ENCODE measurements around the gene CAP1.

CAP1 gene

GRCh38 chr1:40056519-40057309 lies 16.2 kb downstream of the CAP1 start:
- TF ChIP-seq JUND (IDR thresholded peaks at IDR 0.05; ENCODE audit: low read depth), result no peak
- in situ Hi-C loops (cut with HindIII; ENCODE audit: low pct_unique_long_range_greater_than_20kb, low sequenced_read_pairs), result no loop called here

GRCh38 chr1:40057310-40058030 lies 16.9 kb downstream of the CAP1 start:
- in situ Hi-C loops (cut with HindIII; ENCODE audit: low pct_unique_long_range_greater_than_20kb, low sequenced_read_pairs), result no loop called here
- DNase-seq (ENCODE audit: low read depth in 1 of 2, low spot score in 1 of 2), result no peak
- TF ChIP-seq JUND (IDR thresholded peaks at IDR 0.05; ENCODE audit: low read depth), result no peak

More at GRCh38 chr1:40056519-40057309, 16.2 kb downstream of the CAP1 start:
- no peak for DNase-seq (ENCODE audit: low read depth in 1 of 2, low spot score in 1 of 2)

DNA sequence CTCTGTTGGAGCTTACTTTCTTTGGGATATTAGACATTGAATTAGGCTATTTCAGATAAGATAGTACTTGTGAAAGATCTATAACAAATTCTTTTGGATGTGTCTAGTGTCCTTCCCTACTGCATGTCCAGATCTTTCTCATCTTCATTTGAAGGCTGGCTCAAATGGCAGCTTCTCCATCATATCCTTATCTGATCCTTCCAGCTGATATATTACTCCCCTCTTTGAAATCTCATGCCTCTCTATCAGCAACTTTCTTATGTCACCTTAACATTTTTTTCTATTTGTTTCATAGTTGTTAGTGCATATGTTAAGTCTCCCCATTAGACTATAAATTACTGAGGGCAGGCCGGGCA lies 17.5 kb downstream of the CAP1 start:
- TF ChIP-seq JUND (IDR thresholded peaks at IDR 0.05; ENCODE audit: low read depth), result no peak
- no peak for DNase-seq (ENCODE audit: low read depth in 1 of 2, low spot score in 1 of 2)
- in situ Hi-C loops (cut with HindIII; ENCODE audit: low pct_unique_long_range_greater_than_20kb, low sequenced_read_pairs), result no loop called here

DNA sequence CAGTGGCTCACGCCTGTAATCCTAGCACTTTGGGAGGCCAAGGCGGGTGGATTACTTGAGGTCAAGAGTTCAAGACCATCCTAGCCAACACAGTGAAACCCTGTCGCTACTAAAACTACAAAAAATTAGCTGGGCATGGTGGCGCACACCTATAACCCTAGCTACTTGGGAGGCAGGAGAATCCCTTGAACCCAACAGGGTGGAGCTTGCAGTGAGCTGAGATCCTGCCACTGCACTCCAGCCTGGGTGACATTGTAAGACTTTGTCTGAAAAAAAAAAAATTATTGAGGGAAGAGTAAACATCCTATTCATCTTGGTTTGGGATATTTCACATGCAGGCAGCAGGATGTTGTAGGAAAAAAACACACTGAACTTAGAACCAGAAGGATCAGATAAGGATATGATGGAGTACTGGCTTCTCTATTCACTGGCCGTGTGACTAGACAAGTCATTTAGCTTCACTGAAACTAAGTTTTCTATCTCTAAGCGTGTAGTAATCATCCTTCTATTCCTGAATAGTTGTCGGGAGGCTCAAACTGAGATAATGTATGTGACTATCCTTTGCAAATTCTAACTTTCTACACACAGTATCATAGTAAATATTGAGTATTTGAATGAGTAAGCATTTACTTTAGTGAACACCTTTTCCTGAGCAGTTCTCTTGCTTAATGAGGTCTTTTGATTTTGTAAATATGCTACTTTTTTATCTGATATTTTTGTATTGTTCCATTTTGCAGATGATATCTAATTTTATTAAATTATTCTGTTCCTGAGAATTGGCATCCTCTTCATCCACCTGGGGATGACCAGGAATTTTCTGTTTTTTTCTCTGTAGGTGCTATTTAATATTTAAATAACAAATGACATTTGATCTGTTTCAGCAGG lies 18.2 kb downstream of the CAP1 start:
- no peak for TF ChIP-seq JUND (IDR thresholded peaks at IDR 0.05; ENCODE audit: low read depth)
- in situ Hi-C loops (cut with HindIII; ENCODE audit: low pct_unique_long_range_greater_than_20kb, low sequenced_read_pairs), result no loop called here
- no peak for DNase-seq (ENCODE audit: low read depth in 1 of 2, low spot score in 1 of 2)

- DNase-seq (ENCODE audit: low read depth in 1 of 2, low spot score in 1 of 2), result no peak
- in situ Hi-C loops (cut with HindIII; ENCODE audit: low pct_unique_long_range_greater_than_20kb, low sequenced_read_pairs), result no loop called here
- TF ChIP-seq JUND (IDR thresholded peaks at IDR 0.05; ENCODE audit: low read depth), result no peak
Observed at GRCh38 chr1:40059338-40059959, 18.9 kb downstream of the CAP1 start.

DNA sequence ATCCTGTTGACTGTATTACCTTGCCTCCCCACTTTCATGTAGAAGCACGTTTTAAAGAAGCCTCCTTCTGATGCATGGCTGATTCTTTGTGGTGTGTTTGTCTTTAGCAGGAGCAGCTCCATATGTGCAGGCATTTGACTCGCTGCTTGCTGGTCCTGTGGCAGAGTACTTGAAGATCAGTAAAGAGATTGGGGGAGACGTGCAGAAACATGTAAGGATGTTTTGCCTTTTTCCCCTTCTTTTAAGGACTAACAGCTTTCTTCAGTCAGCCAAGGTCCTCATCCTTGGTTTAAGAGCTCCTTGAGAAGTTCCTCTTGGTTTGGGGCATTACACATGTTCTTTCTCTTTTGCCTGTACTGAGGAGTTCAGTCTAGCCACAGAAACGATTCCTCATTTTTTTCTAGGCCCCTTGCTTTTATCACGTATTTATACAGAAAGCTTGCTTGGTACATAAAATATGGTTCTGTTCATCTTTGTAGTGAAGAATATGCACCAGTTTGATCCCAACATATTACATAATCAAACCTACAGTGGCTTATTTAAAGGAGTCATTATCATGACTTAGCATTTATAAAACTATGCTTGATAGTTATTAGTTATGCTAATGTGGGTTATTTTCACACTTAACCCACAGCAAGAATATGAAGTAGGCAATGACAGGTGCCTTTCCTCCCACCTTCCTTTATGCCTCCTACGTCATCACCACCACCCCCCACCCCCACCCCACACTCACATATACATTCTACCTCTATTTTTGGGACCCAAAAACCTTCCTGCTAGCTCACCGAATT lies 19.6 kb downstream of the CAP1 start:
- in situ Hi-C loops (cut with HindIII; ENCODE audit: low pct_unique_long_range_greater_than_20kb, low sequenced_read_pairs), result no loop called here
- no peak for DNase-seq (ENCODE audit: low read depth in 1 of 2, low spot score in 1 of 2)

DNA sequence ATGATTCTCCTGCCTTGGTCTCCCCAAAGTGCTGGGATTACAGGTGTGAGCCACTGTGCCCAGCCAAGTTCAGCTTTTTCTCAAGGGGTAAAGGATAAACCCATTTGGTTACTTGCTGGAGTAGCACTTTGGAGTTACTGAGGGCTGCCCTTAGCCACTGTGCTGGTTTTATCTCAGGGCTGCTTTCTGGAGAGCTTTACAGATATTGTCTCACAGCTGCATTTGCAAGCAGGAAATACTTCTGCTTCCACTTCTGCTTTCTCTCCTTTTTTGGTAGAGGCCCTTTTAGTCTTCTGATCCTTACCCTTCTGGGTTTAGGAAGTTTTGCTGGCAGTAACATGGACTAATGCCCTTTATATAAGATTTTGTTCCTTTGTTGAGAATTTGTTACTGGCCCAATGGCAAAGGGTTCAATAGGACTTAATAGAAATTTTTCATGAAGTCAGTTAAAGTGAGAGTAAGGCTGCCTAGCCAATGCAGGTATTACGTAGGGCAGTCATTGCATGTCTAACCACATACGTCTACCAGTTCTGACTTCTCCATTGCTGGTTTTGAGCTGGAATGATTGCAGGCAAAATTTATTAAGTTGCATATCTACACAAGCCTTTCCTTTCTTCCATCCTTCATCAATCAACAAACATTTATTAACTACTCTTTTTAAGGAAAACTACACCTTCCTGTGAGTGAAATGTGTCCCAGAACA lies 24.4 kb downstream of the CAP1 start:
- in situ Hi-C loops (cut with HindIII; ENCODE audit: low pct_unique_long_range_greater_than_20kb, low sequenced_read_pairs), result no loop called here
- no peak for DNase-seq (ENCODE audit: low read depth in 1 of 2, low spot score in 1 of 2)
- TF ChIP-seq JUND (IDR thresholded peaks at IDR 0.05; ENCODE audit: low read depth), result no peak

More for the DNA sequence above, 19.6 kb downstream of the CAP1 start:
- no peak for TF ChIP-seq JUND (IDR thresholded peaks at IDR 0.05; ENCODE audit: low read depth)

DNA sequence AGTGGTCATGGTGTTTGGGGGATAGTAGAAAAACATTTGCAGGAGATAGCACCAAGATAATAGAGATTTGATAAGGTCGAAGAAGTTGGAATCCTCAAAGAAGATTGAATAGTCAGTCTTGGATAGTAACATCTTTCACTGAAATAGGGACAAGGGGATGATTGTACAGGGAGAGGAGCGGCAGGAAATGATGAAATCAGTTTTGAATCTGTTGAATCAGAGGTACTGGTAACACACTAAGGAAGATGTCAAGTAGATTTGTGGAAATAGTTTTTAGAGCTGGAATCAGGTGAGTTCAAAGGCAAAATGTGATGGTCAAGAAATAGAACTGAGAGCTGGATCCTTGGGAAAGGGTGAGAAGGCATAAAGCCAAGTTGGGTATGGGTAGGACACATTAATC lies 26.5 kb downstream of the CAP1 start:
- DNase-seq (ENCODE audit: low read depth in 1 of 2, low spot score in 1 of 2), result no peak
- TF ChIP-seq JUND (IDR thresholded peaks at IDR 0.05; ENCODE audit: low read depth), result no peak
- in situ Hi-C loops (cut with HindIII; ENCODE audit: low pct_unique_long_range_greater_than_20kb, low sequenced_read_pairs), result no loop called here

- in situ Hi-C loops (cut with HindIII; ENCODE audit: low pct_unique_long_range_greater_than_20kb, low sequenced_read_pairs), result no loop called here
- no peak for TF ChIP-seq JUND (IDR thresholded peaks at IDR 0.05; ENCODE audit: low read depth)
- no peak for DNase-seq (ENCODE audit: low read depth in 1 of 2, low spot score in 1 of 2)
Observed at GRCh38 chr1:40067851-40068250, 27.3 kb downstream of the CAP1 start.

- no peak for DNase-seq (ENCODE audit: low read depth in 1 of 2, low spot score in 1 of 2)
- TF ChIP-seq JUND (IDR thresholded peaks at IDR 0.05; ENCODE audit: low read depth), result no peak
- in situ Hi-C loops (cut with HindIII; ENCODE audit: low pct_unique_long_range_greater_than_20kb, low sequenced_read_pairs), result no loop called here
Observed at GRCh38 chr1:40072142-40072541, 31.6 kb downstream of the CAP1 start.

GRCh38 chr1:40073062-40073461 lies 32.5 kb downstream of the CAP1 start:
- in situ Hi-C loops (cut with HindIII; ENCODE audit: low pct_unique_long_range_greater_than_20kb, low sequenced_read_pairs), result no loop called here
- TF ChIP-seq JUND (IDR thresholded peaks at IDR 0.05; ENCODE audit: low read depth), result no peak

More at GRCh38 chr1:40073062-40073461, 32.5 kb downstream of the CAP1 start:
- no peak for DNase-seq (ENCODE audit: low read depth in 1 of 2, low spot score in 1 of 2)
